PC-9 (cell line): ENCODE data around the gene PUDP.
"Not testable (repeated sequence)": the region's sequence is repeated elsewhere in the genome, so short reads cannot be mapped to it uniquely, and the experiment has no call there.

Experiments
- EZH2 ChIP-seq: fragments of 200-600 bp; sonication (generic); IDR thresholded peaks from 2 replicates; pipeline ENCODE4 v1.8.0; 2017; ENCODE audit warnings: antibody characterized with exemption, low read depth
- TF ChIP-seq, protein P1 (sequence below): fragments of 200-600 bp; sonication (generic); conservative IDR thresholded peaks from 2 replicates; pipeline ENCODE4 v1.6.1; 2017; ENCODE audit warnings: mixed run types, antibody characterized with exemption, mild to moderate bottlenecking, moderate library complexity

DNA sequence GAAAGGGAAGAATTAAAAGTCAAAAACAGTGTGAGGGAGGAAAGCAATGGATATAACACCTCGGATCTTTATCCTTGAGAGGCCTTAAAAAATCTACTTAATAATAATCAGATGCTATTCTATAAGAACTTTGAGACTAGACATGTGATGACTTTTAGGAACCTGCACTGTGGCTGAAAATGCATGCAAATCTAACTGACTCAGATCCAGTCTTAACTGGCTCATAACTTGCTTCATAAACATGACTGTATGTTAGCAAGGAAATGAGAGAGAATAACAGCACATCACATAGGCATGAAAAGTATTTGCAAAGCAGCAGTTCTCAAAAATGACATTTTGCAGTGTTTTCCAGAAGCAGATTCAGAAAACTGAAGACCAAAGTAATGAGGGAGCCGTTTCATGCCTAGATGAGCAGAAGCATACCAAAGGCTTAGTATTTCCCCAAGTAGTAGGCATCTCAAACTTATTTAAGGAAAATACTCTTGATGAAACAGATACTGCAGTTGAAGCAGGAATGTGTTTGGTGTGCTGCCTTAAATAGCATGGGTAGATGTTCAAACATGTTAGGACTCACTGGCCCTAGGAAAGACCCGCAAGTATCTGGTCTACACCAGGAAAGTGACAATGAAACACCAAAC, 104.0 kb downstream of the PUDP start:
- TF ChIP-seq, protein P1, sequence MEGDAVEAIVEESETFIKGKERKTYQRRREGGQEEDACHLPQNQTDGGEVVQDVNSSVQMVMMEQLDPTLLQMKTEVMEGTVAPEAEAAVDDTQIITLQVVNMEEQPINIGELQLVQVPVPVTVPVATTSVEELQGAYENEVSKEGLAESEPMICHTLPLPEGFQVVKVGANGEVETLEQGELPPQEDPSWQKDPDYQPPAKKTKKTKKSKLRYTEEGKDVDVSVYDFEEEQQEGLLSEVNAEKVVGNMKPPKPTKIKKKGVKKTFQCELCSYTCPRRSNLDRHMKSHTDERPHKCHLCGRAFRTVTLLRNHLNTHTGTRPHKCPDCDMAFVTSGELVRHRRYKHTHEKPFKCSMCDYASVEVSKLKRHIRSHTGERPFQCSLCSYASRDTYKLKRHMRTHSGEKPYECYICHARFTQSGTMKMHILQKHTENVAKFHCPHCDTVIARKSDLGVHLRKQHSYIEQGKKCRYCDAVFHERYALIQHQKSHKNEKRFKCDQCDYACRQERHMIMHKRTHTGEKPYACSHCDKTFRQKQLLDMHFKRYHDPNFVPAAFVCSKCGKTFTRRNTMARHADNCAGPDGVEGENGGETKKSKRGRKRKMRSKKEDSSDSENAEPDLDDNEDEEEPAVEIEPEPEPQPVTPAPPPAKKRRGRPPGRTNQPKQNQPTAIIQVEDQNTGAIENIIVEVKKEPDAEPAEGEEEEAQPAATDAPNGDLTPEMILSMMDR: not testable (repeated sequence)
- TF ChIP-seq EZH2: not testable (repeated sequence)
